HEK293 (cell line): Measurements from ENCODE around the gene CKAP2L.

Source experiments
- EGR2 ChIP-seq: fragments of 450-650 bp; formaldehyde crosslinking; IDR thresholded peaks from 2 replicates; pipeline ENCODE4 v1.5.1; 2016; ENCODE audit warnings: low read depth, missing biosample characterization, missing genetic modification characterization
- GLIS2 ChIP-seq: fragments of 450-650 bp; formaldehyde crosslinking; IDR thresholded peaks from 2 replicates; pipeline ENCODE4 v1.5.1; 2016; ENCODE audit warnings: missing biosample characterization, missing genetic modification characterization
- KLF16 ChIP-seq: fragments of 450-650 bp; formaldehyde crosslinking; IDR thresholded peaks from 2 replicates; pipeline ENCODE4 v1.5.1; 2017; ENCODE audit warnings: missing biosample characterization, missing genetic modification characterization
- MYNN ChIP-seq: fragments of 450-650 bp; formaldehyde crosslinking; IDR thresholded peaks from 2 replicates; pipeline ENCODE4 v1.5.1; 2016; ENCODE audit warnings: missing biosample characterization, missing genetic modification characterization, borderline replicate concordance
- OSR2 ChIP-seq: fragments of 450-650 bp; formaldehyde crosslinking; IDR thresholded peaks from 2 replicates; pipeline ENCODE4 v1.5.1; 2016; ENCODE audit warnings: missing biosample characterization, missing genetic modification characterization
- PRDM1 ChIP-seq: fragments of 450-650 bp; formaldehyde crosslinking; IDR thresholded peaks from 2 replicates; pipeline ENCODE4; 2016; ENCODE audit warnings: missing biosample characterization, missing genetic modification characterization
- SETDB1 ChIP-seq: IDR thresholded peaks from one replicate; pipeline ENCODE4 v1.6.1; 2017; ENCODE audit warnings: mild to moderate bottlenecking, low read length, moderate library complexity, mixed read lengths; ENCODE audit not compliant: insufficient read length
- ZBTB48 ChIP-seq: fragments of 450-650 bp; formaldehyde crosslinking; IDR thresholded peaks from 2 replicates; pipeline ENCODE4 v1.5.1; 2016; ENCODE audit warnings: missing biosample characterization, missing genetic modification characterization
- ZEB2 ChIP-seq: fragments of 450-650 bp; formaldehyde crosslinking; IDR thresholded peaks from 2 replicates; pipeline ENCODE4 v1.5.1; 2016; ENCODE audit warnings: missing biosample characterization, missing genetic modification characterization
- ZFP3 ChIP-seq: fragments of 450-650 bp; formaldehyde crosslinking; IDR thresholded peaks from 2 replicates; pipeline ENCODE4 v1.5.1; 2016; ENCODE audit warnings: low read depth, missing biosample characterization, missing genetic modification characterization
- ZIC2 ChIP-seq: fragments of 450-650 bp; formaldehyde crosslinking; IDR thresholded peaks from 2 replicates; pipeline ENCODE4 v1.5.1; 2016; ENCODE audit warnings: missing biosample characterization, missing genetic modification characterization
- ZNF10 ChIP-seq: fragments of 450-650 bp; formaldehyde crosslinking; IDR thresholded peaks from 2 replicates; pipeline ENCODE4 v1.5.1; 2017; ENCODE audit warnings: missing biosample characterization, missing genetic modification characterization
- ZNF214 ChIP-seq: fragments of 450-650 bp; formaldehyde crosslinking; IDR thresholded peaks from 2 replicates; pipeline ENCODE4 v1.5.1; 2017; ENCODE audit warnings: missing biosample characterization, mild to moderate bottlenecking, missing genetic modification characterization, borderline replicate concordance
- ZNF350 ChIP-seq: fragments of 450-650 bp; formaldehyde crosslinking; IDR thresholded peaks from 2 replicates; pipeline ENCODE4 v1.5.0; 2017; ENCODE audit warnings: missing biosample characterization, mild to moderate bottlenecking, missing genetic modification characterization
- ZNF404 ChIP-seq: fragments of 450-650 bp; formaldehyde crosslinking; IDR thresholded peaks from 2 replicates; pipeline ENCODE4 v1.5.1; 2017; ENCODE audit warnings: missing biosample characterization, missing genetic modification characterization
- ZNF510 ChIP-seq: fragments of 450-650 bp; formaldehyde crosslinking; IDR thresholded peaks from 2 replicates; pipeline ENCODE4 v1.5.1; 2018; ENCODE audit warnings: mild to moderate bottlenecking, missing genetic modification characterization, missing biosample characterization; ENCODE audit not compliant: insufficient replicate concordance
- ZNF514 ChIP-seq: fragments of 450-650 bp; formaldehyde crosslinking; IDR thresholded peaks from 2 replicates; pipeline ENCODE4 v1.5.1; 2016; ENCODE audit warnings: missing biosample characterization, missing genetic modification characterization
- ZNF558 ChIP-seq: fragments of 450-650 bp; formaldehyde crosslinking; IDR thresholded peaks from 2 replicates; pipeline ENCODE4 v1.5.1; 2016; ENCODE audit warnings: missing biosample characterization, missing genetic modification characterization
- ZNF600 ChIP-seq: fragments of 450-650 bp; formaldehyde crosslinking; IDR thresholded peaks from 2 replicates; pipeline ENCODE4 v1.5.1; 2016; ENCODE audit warnings: missing biosample characterization, missing genetic modification characterization
- ZNF610 ChIP-seq: fragments of 450-650 bp; formaldehyde crosslinking; IDR thresholded peaks from 2 replicates; pipeline ENCODE4 v1.5.1; 2016; ENCODE audit warnings: missing biosample characterization, missing genetic modification characterization, borderline replicate concordance
- ZNF624 ChIP-seq: fragments of 450-650 bp; formaldehyde crosslinking; IDR thresholded peaks from 2 replicates; pipeline ENCODE4 v1.5.1; 2017; ENCODE audit warnings: missing biosample characterization, missing genetic modification characterization
- ZNF830 ChIP-seq: fragments of 450-650 bp; IDR thresholded peaks from 2 replicates; pipeline ENCODE4 v1.5.0; 2018; ENCODE audit warnings: missing biosample characterization, missing genetic modification characterization, low read depth, mild to moderate bottlenecking, moderate library complexity
- ZSCAN16 ChIP-seq: fragments of 450-650 bp; formaldehyde crosslinking; IDR thresholded peaks from 2 replicates; pipeline ENCODE4 v1.5.1; 2016; ENCODE audit warnings: missing biosample characterization, missing genetic modification characterization
- TF ChIP-seq, protein P1 (sequence below): fragments of 450-650 bp; formaldehyde crosslinking; IDR thresholded peaks from 2 replicates; pipeline ENCODE4 v1.5.1; 2017; ENCODE audit warnings: missing biosample characterization, missing genetic modification characterization
- TF ChIP-seq, protein P2 (sequence below): fragments of 450-650 bp; formaldehyde crosslinking; IDR thresholded peaks from 2 replicates; pipeline ENCODE4 v1.5.1; 2017; ENCODE audit warnings: missing biosample characterization, missing genetic modification characterization
- TF ChIP-seq, protein P3 (sequence below): fragments of 450-650 bp; formaldehyde crosslinking; IDR thresholded peaks from 2 replicates; pipeline ENCODE4 v1.5.1; 2016; ENCODE audit warnings: missing biosample characterization, missing genetic modification characterization
- TF ChIP-seq, protein P4 (sequence below): fragments of 450-650 bp; formaldehyde crosslinking; IDR thresholded peaks from 2 replicates; pipeline ENCODE4 v1.5.1; 2016; ENCODE audit warnings: missing biosample characterization, missing genetic modification characterization
- TF ChIP-seq, protein P5 (sequence below): sonication (generic); formaldehyde crosslinking; IDR thresholded peaks from 2 replicates; pipeline ENCODE4 v1.8.1; 2022; ENCODE audit warnings: mild to moderate bottlenecking, moderate library complexity, missing genetic modification reagents
- TF ChIP-seq, protein P6 (sequence below): fragments of 450-650 bp; IDR thresholded peaks from 2 replicates; pipeline ENCODE4 v1.5.1; 2018; ENCODE audit warnings: missing biosample characterization, mild to moderate bottlenecking, missing genetic modification characterization

Gene CKAP2L

DNA sequence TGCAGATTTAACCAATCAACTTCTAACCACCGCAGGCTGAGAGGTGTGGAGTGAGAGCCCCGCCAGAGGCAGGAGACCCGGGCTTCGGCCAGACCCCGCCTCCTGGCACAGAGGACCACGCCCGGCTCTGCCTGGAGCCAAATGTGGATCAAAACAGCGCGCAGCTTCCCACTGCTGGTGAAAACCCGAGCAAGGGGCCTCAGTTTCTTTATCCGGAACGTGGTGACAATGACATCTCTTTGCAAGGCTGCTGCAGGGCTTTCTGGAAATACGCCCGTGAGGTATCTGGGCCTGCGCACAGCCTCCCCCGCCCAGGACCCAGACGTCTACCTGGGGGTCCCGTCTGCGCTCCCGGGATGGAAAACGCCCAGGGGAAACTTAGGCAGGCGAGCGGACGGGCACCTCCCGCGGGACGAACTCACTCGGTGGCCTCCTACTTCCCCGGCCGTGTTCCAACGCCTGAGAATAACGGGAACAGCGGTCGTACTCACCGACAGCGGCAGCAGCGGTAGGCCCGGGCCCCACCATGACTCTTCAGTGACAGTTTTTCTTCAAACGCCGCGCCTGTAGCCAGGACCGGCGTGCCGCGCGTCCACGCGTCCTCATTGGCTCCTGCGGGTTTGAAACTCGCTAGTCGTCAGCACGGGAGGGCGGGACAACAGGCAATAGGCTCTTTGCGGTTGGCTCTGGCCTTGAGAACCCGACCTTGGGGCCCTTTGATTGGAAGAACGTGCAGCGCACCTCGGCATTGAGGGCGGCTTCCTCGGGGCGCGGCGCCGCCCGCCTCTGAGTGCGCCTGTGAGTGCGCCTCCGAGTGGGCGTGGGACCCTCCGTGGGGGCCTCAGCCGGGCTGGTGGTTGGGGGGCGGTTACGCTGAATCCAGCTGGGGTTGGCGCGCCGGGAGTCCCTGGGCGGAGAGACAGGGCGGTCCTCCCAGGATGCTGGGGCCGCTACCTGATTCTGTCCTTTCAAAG is at the start of gene CKAP2L (continued):
- TF ChIP-seq ZFP3 (tag by site-specific recombination) (no peak), ZNF510 (tag by site-specific recombination) (no peak), ZIC2 (tag by site-specific recombination) (peak; percentile 43), ZNF10 (tag by site-specific recombination) (no peak), ZNF830 (no peak), ZNF514 (tag by site-specific recombination) (no peak), MYNN (tag by site-specific recombination) (no peak), ZNF610 (no peak), ZNF600 (tag by site-specific recombination) (no peak), GLIS2 (tag by site-specific recombination) (peak; percentile 89), ZSCAN16 (tag by site-specific recombination) (no peak), ZEB2 (tag by site-specific recombination) (no peak; the same call in 1 of the 2 replicates), OSR2 (no peak), KLF16 (tag by site-specific recombination) (peak; percentile 42; the same call in 1 of the 2 replicates), ZNF214 (tag by site-specific recombination) (no peak), PRDM1 (tag by site-specific recombination) (no peak), ZNF350 (tag by site-specific recombination) (no peak), ZBTB48 (tag by site-specific recombination) (no peak), ZNF558 (tag by site-specific recombination) (no peak), SETDB1 (peak; percentile 34), ZNF624 (no peak), EGR2 (tag by site-specific recombination) (0 out of 2 replicates have a peak, but pooled peaks have one; percentile 25), ZNF404 (no peak)
- TF ChIP-seq, protein P1, sequence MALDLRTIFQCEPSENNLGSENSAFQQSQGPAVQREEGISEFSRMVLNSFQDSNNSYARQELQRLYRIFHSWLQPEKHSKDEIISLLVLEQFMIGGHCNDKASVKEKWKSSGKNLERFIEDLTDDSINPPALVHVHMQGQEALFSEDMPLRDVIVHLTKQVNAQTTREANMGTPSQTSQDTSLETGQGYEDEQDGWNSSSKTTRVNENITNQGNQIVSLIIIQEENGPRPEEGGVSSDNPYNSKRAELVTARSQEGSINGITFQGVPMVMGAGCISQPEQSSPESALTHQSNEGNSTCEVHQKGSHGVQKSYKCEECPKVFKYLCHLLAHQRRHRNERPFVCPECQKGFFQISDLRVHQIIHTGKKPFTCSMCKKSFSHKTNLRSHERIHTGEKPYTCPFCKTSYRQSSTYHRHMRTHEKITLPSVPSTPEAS (tag by site-specific recombination) = no peak
- TF ChIP-seq, protein P2, sequence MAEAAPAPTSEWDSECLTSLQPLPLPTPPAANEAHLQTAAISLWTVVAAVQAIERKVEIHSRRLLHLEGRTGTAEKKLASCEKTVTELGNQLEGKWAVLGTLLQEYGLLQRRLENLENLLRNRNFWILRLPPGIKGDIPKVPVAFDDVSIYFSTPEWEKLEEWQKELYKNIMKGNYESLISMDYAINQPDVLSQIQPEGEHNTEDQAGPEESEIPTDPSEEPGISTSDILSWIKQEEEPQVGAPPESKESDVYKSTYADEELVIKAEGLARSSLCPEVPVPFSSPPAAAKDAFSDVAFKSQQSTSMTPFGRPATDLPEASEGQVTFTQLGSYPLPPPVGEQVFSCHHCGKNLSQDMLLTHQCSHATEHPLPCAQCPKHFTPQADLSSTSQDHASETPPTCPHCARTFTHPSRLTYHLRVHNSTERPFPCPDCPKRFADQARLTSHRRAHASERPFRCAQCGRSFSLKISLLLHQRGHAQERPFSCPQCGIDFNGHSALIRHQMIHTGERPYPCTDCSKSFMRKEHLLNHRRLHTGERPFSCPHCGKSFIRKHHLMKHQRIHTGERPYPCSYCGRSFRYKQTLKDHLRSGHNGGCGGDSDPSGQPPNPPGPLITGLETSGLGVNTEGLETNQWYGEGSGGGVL (tag by site-specific recombination) = no peak
- TF ChIP-seq, protein P3, sequence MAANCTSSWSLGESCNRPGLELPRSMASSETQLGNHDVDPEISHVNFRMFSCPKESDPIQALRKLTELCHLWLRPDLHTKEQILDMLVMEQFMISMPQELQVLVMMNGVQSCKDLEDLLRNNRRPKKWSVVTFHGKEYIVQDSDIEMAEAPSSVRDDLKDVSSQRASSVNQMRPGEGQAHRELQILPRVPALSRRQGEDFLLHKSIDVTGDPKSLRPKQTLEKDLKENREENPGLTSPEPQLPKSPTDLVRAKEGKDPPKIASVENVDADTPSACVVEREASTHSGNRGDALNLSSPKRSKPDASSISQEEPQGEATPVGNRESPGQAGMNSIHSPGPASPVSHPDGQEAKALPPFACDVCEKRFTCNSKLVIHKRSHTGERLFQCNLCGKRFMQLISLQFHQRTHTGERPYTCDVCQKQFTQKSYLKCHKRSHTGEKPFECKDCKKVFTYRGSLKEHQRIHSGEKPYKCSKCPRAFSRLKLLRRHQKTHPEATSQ = no peak
- TF ChIP-seq, protein P4, sequence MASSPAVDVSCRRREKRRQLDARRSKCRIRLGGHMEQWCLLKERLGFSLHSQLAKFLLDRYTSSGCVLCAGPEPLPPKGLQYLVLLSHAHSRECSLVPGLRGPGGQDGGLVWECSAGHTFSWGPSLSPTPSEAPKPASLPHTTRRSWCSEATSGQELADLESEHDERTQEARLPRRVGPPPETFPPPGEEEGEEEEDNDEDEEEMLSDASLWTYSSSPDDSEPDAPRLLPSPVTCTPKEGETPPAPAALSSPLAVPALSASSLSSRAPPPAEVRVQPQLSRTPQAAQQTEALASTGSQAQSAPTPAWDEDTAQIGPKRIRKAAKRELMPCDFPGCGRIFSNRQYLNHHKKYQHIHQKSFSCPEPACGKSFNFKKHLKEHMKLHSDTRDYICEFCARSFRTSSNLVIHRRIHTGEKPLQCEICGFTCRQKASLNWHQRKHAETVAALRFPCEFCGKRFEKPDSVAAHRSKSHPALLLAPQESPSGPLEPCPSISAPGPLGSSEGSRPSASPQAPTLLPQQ (tag by site-specific recombination) = peak; percentile 97
- TF ChIP-seq, protein P5, sequence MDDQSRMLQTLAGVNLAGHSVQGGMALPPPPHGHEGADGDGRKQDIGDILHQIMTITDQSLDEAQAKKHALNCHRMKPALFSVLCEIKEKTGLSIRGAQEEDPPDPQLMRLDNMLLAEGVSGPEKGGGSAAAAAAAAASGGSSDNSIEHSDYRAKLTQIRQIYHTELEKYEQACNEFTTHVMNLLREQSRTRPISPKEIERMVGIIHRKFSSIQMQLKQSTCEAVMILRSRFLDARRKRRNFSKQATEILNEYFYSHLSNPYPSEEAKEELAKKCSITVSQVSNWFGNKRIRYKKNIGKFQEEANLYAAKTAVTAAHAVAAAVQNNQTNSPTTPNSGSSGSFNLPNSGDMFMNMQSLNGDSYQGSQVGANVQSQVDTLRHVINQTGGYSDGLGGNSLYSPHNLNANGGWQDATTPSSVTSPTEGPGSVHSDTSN (CRISPR knock-in tag) = peak; percentile 60; the same call in 1 of the 2 replicates
- TF ChIP-seq, protein P6, sequence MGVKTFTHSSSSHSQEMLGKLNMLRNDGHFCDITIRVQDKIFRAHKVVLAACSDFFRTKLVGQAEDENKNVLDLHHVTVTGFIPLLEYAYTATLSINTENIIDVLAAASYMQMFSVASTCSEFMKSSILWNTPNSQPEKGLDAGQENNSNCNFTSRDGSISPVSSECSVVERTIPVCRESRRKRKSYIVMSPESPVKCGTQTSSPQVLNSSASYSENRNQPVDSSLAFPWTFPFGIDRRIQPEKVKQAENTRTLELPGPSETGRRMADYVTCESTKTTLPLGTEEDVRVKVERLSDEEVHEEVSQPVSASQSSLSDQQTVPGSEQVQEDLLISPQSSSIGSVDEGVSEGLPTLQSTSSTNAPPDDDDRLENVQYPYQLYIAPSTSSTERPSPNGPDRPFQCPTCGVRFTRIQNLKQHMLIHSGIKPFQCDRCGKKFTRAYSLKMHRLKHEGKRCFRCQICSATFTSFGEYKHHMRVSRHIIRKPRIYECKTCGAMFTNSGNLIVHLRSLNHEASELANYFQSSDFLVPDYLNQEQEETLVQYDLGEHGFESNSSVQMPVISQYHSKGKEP = no peak
